NCI-H1092 (cell line): ENCODE data around the gene KIAA0319L.
"Not testable (repeated sequence)": the region's sequence is repeated elsewhere in the genome, so short reads cannot be mapped to it uniquely, and the experiment has no call there.

ENCODE experiments used
- DNase-seq: peaks from one replicate; lab custom pipeline; 2025; lab: John Stamatoyannopoulos, UW

The KIAA0319L gene

DNA sequence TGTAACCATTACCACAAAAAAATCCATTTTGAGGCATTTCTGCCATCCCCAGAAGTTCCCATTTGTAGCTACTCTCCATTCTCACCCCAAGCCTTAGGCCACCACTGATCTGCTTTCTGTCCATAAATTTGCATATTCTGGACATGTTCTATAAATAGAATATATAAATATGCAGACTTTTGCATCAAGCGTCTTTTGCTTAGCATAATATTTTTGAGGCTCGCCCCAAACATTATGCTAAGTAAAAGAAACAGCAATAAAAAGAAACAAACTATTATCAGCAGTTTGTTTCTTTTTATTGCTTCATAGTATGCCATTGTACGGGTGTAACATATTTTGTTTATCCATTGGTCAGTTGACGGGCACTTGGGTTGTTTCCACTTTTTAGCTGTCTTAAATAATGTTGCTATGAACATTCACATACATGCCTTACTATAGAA is 23.8 kb upstream of the KIAA0319L start:
- no peak for DNase-seq

DNA sequence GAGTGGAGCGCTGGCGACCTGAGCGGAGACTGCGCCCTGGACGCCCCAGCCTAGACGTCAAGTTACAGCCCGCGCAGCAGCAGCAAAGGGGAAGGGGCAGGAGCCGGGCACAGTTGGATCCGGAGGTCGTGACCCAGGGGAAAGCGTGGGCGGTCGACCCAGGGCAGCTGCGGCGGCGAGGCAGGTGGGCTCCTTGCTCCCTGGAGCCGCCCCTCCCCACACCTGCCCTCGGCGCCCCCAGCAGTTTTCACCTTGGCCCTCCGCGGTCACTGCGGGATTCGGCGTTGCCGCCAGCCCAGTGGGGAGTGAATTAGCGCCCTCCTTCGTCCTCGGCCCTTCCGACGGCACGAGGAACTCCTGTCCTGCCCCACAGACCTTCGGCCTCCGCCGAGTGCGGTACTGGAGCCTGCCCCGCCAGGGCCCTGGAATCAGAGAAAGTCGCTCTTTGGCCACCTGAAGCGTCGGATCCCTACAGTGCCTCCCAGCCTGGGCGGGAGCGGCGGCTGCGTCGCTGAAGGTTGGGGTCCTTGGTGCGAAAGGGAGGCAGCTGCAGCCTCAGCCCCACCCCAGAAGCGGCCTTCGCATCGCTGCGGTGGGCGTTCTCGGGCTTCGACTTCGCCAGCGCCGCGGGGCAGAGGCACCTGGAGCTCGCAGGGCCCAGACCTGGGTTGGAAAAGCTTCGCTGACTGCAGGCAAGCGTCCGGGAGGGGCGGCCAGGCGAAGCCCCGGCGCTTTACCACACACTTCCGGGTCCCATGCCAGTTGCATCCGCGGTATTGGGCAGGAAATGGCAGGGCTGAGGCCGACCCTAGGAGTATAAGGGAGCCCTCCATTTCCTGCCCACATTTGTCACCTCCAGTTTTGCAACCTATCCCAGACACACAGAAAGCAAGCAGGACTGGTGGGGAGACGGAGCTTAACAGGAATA is 20.1 kb upstream of the KIAA0319L start:
- no peak for DNase-seq

- not testable (repeated sequence) for DNase-seq
Measured at GRCh38 chr1:35576766-35577070, 19.5 kb upstream of the KIAA0319L start.

DNA sequence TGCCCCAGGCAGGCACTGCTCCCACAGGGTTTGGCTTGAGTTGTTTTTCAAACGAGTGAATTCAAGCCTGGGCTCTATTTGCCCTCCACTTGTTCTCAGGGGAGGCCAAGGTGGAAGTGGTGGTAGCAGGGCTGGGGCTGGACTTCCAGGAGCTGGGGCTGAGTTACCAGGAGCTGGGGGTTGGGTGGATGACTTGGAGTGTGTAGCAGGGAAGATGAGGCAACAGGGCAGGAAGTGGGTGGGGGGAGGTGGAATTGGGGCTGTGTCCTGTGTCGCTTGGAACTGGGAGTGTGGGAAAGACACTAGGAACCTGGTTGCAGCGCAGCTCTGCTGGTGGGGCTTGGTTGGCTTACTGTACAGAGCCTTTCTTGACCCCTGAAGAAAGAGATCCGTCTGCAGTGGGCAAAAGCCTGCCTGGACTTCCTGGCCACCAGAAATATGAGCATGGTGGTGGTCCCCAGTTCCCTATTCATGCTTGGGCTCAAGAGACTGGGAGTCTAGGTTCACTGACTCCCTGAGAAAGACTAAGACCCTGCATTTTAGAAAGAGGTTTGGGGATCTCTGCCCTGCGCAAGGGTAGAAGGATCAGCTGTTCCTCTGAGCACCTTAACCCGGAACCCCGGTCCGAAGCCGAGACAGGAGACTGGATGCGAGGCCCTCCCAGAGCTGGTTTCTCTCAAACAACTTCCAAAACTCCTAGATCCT is 19.0 kb upstream of the KIAA0319L start:
- DNase-seq: no peak

GRCh38 chr1:35575416-35575958 is 18.3 kb upstream of the KIAA0319L start:
- DNase-seq: no peak

DNA sequence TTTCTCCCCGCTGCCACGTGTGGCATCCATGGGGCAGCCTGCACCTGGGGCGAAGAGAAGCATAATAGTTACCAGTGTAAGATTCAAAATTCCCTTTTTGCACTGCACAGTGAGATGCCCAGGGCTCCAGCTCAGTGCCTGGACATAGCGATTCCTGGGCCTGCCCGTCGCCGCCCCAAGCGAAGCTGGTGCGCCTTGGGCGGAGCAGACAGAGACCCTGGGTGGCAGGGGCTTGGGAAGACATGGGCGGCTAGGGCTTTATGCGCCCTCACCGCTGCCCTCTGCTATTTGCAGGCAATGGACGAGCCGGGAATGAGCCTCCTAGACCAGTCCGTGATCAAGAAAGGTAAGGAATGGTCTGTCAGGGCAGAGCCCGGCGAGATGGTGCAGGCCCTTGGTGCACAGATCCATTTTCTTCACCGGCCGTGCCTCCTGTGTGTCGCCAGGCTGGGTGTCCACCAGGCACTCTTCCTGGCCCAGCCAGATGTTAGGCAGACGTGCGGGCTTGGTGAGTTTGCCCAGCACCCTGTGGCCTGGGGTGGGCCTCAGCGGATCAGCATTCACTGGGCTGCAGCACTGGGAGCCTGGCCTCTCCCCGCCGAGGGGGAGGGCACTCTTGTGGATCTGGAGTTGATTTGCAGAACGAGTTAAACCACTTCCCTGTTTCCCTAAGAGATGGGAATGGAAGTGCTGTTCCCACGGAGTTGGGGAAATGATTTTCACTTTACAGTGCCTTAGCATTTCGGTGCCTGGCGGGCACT is 17.6 kb upstream of the KIAA0319L start:
- no peak for DNase-seq

DNA sequence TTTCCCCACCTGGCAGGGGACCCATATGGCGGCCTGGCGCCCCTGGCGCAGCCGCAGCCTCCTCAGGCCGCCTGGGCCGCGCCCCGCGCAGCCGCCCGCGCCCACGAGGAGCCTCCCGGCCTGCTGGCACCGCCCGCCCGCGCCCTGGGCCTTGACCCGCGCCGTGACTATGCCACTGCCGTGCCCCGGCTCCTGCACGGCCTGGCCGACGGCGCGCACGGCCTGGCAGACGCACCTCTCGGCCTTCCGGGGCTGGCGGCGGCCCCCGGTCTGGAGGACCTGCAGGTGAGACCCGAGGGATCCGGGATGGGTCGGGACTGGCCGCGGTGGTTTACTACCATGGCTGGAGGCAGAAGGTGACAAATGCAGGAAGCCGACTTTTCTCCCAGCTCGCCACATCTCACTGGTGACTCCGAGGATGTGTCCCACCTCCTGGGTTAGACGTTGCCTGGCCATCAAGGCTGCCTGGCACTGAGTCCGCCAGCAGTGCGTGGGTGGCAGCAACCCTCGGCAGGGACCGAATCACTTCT is 17.0 kb upstream of the KIAA0319L start:
- no peak for DNase-seq

GRCh38 chr1:35573198-35574124 is 16.3 kb upstream of the KIAA0319L start, which contains the start of gene TFAP2E:
TFAP2E (plus strand) TSS chr1:35573314; CDS start chr1:35573578, 264 bp downstream.
- DNase-seq: peak; percentile 31

- DNase-seq: no peak
Measured at GRCh38 chr1:35572296-35572695, 15.1 kb upstream of the KIAA0319L start.

DNA sequence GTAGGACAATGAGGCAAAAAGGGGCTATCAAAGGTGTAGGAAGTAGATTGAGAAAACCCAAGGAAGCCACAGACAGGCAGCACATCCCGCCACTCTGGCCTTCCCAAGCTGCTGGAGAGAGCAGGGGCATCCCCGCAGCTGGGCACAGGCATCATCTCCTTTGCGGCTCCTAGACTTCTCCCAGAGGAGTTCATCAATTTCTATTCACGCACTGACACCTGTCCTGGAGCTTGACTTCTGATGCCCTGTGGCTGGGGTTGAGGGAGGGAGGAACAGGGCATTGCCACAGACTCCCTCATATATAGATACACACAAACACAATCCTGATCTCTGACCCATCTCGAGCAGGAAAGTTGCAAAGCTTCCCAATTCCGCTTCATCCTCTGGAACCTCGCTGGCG is 14.1 kb upstream of the KIAA0319L start:
- no peak for DNase-seq

- no peak for DNase-seq
Measured at GRCh38 chr1:35570589-35571137, 13.5 kb upstream of the KIAA0319L start.

DNA sequence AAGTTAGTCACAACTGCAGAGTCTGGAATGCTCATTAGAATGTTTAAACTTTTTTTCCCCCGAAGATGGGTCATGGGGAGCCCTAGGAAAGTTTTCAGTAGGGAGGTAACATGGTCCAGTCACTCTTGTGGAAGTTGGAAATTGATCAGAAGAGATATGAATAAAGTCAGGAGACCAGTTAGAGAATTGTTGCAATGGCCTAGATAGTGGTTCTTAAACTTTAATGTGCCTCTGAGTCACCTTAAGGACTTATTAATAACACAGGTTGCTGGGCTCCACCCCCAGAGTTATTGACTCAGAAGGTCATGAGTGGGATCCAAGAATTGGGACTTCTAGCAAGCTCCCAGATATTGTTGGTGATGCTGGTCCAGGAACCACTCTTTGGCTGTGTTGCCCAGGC is 12.7 kb upstream of the KIAA0319L start:
- no peak for DNase-seq

GRCh38 chr1:35568975-35569395 is 11.8 kb upstream of the KIAA0319L start:
- peak; percentile 66 for DNase-seq

GRCh38 chr1:35567947-35568558 is 10.8 kb upstream of the KIAA0319L start:
- DNase-seq: no peak

- DNase-seq: no peak
Measured at GRCh38 chr1:35565742-35566133, 8.5 kb upstream of the KIAA0319L start.

DNA sequence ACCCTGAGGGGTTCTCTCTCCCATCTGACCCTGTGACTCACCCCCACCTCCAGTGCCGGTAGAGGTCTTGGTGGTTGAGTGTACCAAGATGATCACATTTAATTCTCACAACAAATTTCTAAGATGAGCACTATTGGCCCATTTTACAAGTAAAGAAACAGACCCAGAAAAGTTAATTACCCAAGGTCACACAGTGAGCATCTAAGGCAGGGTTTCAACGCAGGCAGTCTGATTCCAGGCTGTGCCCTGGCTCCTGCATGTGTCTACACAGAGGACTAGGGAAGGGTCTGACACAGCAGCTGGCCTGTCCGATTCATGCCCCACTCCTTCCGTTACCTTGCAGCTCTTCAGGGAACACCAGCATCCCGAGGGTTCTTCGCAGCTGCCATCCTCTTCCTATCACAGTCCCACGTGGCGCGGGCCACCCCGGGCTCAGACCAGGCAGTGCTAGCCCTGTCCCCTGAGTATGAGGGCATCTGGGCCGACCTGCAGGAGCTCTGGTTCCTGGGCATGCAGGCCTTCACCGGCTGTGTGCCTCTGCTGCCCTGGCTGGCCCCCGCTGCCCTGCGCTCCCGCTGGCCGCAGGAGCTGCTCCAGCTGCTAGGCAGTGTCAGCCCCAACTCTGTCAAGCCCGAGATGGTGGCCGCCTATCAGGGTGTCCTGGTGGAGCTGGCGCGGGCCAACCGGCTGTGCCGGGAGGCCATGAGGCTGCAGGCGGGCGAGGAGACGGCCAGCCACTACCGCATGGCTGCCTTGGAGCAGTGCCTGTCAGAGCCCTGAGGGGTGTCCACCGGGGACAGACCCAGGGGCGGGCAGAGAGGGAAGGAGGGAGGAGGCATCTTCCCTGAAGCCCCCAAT is 7.9 kb upstream of the KIAA0319L start:
- DNase-seq: no peak

- DNase-seq: peak; percentile 68
Measured at GRCh38 chr1:35564037-35564883, 7.1 kb upstream of the KIAA0319L start.

GRCh38 chr1:35563166-35563565 is 6.0 kb upstream of the KIAA0319L start:
- no peak for DNase-seq
